ENCODE measurements around the gene MT1X. TPM values are rescaled to one million over a fixed set of nuclear protein-coding genes. Genes with fewer than 3 reads are reported as not detected.

Gene MT1X
- total RNA-seq, 1 donor from 2014 or later = 11.5 TPM

- H3K9me3 ChIP-seq (ENCODE audit: control insufficient read depth in 3 of 3, low read length in 3 of 3) = no peaks in the 10 kb centered on the region
- H3K4me3 ChIP-seq (ENCODE audit: low read length in 3 of 3) = no peak overlapping the region
- H3K9ac ChIP-seq (ENCODE audit: low read depth in 1 of 3, low read length in 3 of 3) = no peak overlapping the region
- H3K27me3 ChIP-seq (ENCODE audit: control insufficient read depth in 3 of 3, insufficient read depth in 3 of 3, low read length in 3 of 3) = peaks cover 16 to 49% (median 38%) of the 10 kb centered on the region in 3 donors
- H3K27ac ChIP-seq (ENCODE audit: low read depth, low read length) = no peak overlapping the region
- no peaks in the 10 kb centered on the region for H3K36me3 ChIP-seq (ENCODE audit: control insufficient read depth in 3 of 3, insufficient read depth in 3 of 3, low read length in 3 of 3)
- peaks cover 23 to 25% (median 24%) of the 10 kb centered on the region in 3 donors for H3K4me1 ChIP-seq (ENCODE audit: control insufficient read depth in 3 of 3, insufficient read depth in 3 of 3, low read length in 3 of 3)
Observed at GRCh38 chr16:56640076-56640475, 42.2 kb upstream of the MT1X start.

GRCh38 chr16:56641166-56641565 is 41.1 kb upstream of the MT1X start:
- no peaks in the 10 kb centered on the region for H3K36me3 ChIP-seq (ENCODE audit: control insufficient read depth in 3 of 3, insufficient read depth in 3 of 3, low read length in 3 of 3)
- peaks cover 23 to 25% (median 23%) of the 10 kb centered on the region in 3 donors for H3K4me1 ChIP-seq (ENCODE audit: control insufficient read depth in 3 of 3, insufficient read depth in 3 of 3, low read length in 3 of 3)
- H3K27ac ChIP-seq (ENCODE audit: low read depth, low read length) = no peak overlapping the region
- no peaks in the 10 kb centered on the region for H3K9me3 ChIP-seq (ENCODE audit: control insufficient read depth in 3 of 3, low read length in 3 of 3)
- H3K4me3 ChIP-seq (ENCODE audit: low read length in 3 of 3) = no peak overlapping the region
- peaks cover 13 to 43% (median 41%) of the 10 kb centered on the region in 3 donors for H3K27me3 ChIP-seq (ENCODE audit: control insufficient read depth in 3 of 3, insufficient read depth in 3 of 3, low read length in 3 of 3)
- no peak overlapping the region for H3K9ac ChIP-seq (ENCODE audit: low read depth in 1 of 3, low read length in 3 of 3)

- Histone ChIP-seq H3K4me1 (ENCODE audit: control insufficient read depth in 3 of 3, insufficient read depth in 3 of 3, low read length in 3 of 3) (peaks cover 16 to 21% (median 18%) of the 10 kb centered on the region in 3 donors), H3K9ac (ENCODE audit: low read depth in 1 of 3, low read length in 3 of 3) (peak overlapping the region in 1 of 3 donors; percentile 66), H3K9me3 (ENCODE audit: control insufficient read depth in 3 of 3, low read length in 3 of 3) (no peaks in the 10 kb centered on the region), H3K27ac (ENCODE audit: low read depth, low read length) (peak overlapping the region; percentile 32), H3K4me3 (ENCODE audit: low read length in 3 of 3) (peak overlapping the region; percentile 29 to 64 (median 33)), H3K27me3 (ENCODE audit: control insufficient read depth in 3 of 3, insufficient read depth in 3 of 3, low read length in 3 of 3) (peaks cover 11 to 42% (median 35%) of the 10 kb centered on the region in 3 donors), H3K36me3 (ENCODE audit: control insufficient read depth in 3 of 3, insufficient read depth in 3 of 3, low read length in 3 of 3) (no peaks in the 10 kb centered on the region)
Observed at GRCh38 chr16:56643080-56643778, 39.0 kb upstream of the MT1X start.

GRCh38 chr16:56643833-56644232 is 38.4 kb upstream of the MT1X start:
- no peaks in the 10 kb centered on the region for H3K36me3 ChIP-seq (ENCODE audit: control insufficient read depth in 3 of 3, insufficient read depth in 3 of 3, low read length in 3 of 3)
- no peak overlapping the region for H3K27ac ChIP-seq (ENCODE audit: low read depth, low read length)
- peak overlapping the region in 1 of 3 donors; percentile 66 for H3K9ac ChIP-seq (ENCODE audit: low read depth in 1 of 3, low read length in 3 of 3)
- peaks cover 10 to 17% (median 12%) of the 10 kb centered on the region in 3 donors for H3K4me1 ChIP-seq (ENCODE audit: control insufficient read depth in 3 of 3, insufficient read depth in 3 of 3, low read length in 3 of 3)
- H3K27me3 ChIP-seq (ENCODE audit: control insufficient read depth in 3 of 3, insufficient read depth in 3 of 3, low read length in 3 of 3) = peaks cover 17 to 43% (median 30%) of the 10 kb centered on the region in 3 donors
- peak overlapping the region in 2 of 3 donors; percentile 24 to 64 for H3K4me3 ChIP-seq (ENCODE audit: low read length in 3 of 3)
- H3K9me3 ChIP-seq (ENCODE audit: control insufficient read depth in 3 of 3, low read length in 3 of 3) = no peaks in the 10 kb centered on the region

- peaks cover 22 to 37% (median 23%) of the 10 kb centered on the region in 3 donors for H3K27me3 ChIP-seq (ENCODE audit: control insufficient read depth in 3 of 3, insufficient read depth in 3 of 3, low read length in 3 of 3)
- no peak overlapping the region for H3K27ac ChIP-seq (ENCODE audit: low read depth, low read length)
- H3K9me3 ChIP-seq (ENCODE audit: control insufficient read depth in 3 of 3, low read length in 3 of 3) = no peaks in the 10 kb centered on the region
- peaks cover 9 to 10% (median 9%) of the 10 kb centered on the region in 3 donors for H3K4me1 ChIP-seq (ENCODE audit: control insufficient read depth in 3 of 3, insufficient read depth in 3 of 3, low read length in 3 of 3)
- no peaks in the 10 kb centered on the region for H3K36me3 ChIP-seq (ENCODE audit: control insufficient read depth in 3 of 3, insufficient read depth in 3 of 3, low read length in 3 of 3)
- no peak overlapping the region for H3K4me3 ChIP-seq (ENCODE audit: low read length in 3 of 3)
- H3K9ac ChIP-seq (ENCODE audit: low read depth in 1 of 3, low read length in 3 of 3) = no peak overlapping the region
Observed at GRCh38 chr16:56645311-56645710, 37.0 kb upstream of the MT1X start.

GRCh38 chr16:56645838-56646237 is 36.4 kb upstream of the MT1X start:
- peaks cover 22 to 33% (median 23%) of the 10 kb centered on the region in 3 donors for H3K27me3 ChIP-seq (ENCODE audit: control insufficient read depth in 3 of 3, insufficient read depth in 3 of 3, low read length in 3 of 3)

GRCh38 chr16:56647641-56648431 is 34.4 kb upstream of the MT1X start:
- Histone ChIP-seq H3K36me3 (ENCODE audit: control insufficient read depth in 3 of 3, insufficient read depth in 3 of 3, low read length in 3 of 3) (no peaks in the 10 kb centered on the region), H3K27me3 (ENCODE audit: control insufficient read depth in 3 of 3, insufficient read depth in 3 of 3, low read length in 3 of 3) (peaks cover 18 to 33% (median 22%) of the 10 kb centered on the region in 3 donors)

More at GRCh38 chr16:56645838-56646237, 36.4 kb upstream of the MT1X start:
- no peak overlapping the region for H3K9ac ChIP-seq (ENCODE audit: low read depth in 1 of 3, low read length in 3 of 3)
- no peak overlapping the region for H3K27ac ChIP-seq (ENCODE audit: low read depth, low read length)
- no peak overlapping the region for H3K4me3 ChIP-seq (ENCODE audit: low read length in 3 of 3)
- no peaks in the 10 kb centered on the region for H3K9me3 ChIP-seq (ENCODE audit: control insufficient read depth in 3 of 3, low read length in 3 of 3)
- peaks cover 9 to 10% (median 9%) of the 10 kb centered on the region in 3 donors for H3K4me1 ChIP-seq (ENCODE audit: control insufficient read depth in 3 of 3, insufficient read depth in 3 of 3, low read length in 3 of 3)
- H3K36me3 ChIP-seq (ENCODE audit: control insufficient read depth in 3 of 3, insufficient read depth in 3 of 3, low read length in 3 of 3) = no peaks in the 10 kb centered on the region

GRCh38 chr16:56649271-56649670 is 33.0 kb upstream of the MT1X start:
- H3K9ac ChIP-seq (ENCODE audit: low read depth in 1 of 3, low read length in 3 of 3) = no peak overlapping the region
- peaks cover 10 to 24% (median 22%) of the 10 kb centered on the region in 3 donors for H3K27me3 ChIP-seq (ENCODE audit: control insufficient read depth in 3 of 3, insufficient read depth in 3 of 3, low read length in 3 of 3)
- H3K27ac ChIP-seq (ENCODE audit: low read depth, low read length) = no peak overlapping the region
- H3K4me3 ChIP-seq (ENCODE audit: low read length in 3 of 3) = no peak overlapping the region
- H3K9me3 ChIP-seq (ENCODE audit: control insufficient read depth in 3 of 3, low read length in 3 of 3) = no peaks in the 10 kb centered on the region
- no peaks in the 10 kb centered on the region for H3K36me3 ChIP-seq (ENCODE audit: control insufficient read depth in 3 of 3, insufficient read depth in 3 of 3, low read length in 3 of 3)
- no peaks in the 10 kb centered on the region for H3K4me1 ChIP-seq (ENCODE audit: control insufficient read depth in 3 of 3, insufficient read depth in 3 of 3, low read length in 3 of 3)

More at GRCh38 chr16:56647641-56648431, 34.4 kb upstream of the MT1X start:
- H3K9me3 ChIP-seq (ENCODE audit: control insufficient read depth in 3 of 3, low read length in 3 of 3) = no peaks in the 10 kb centered on the region
- no peak overlapping the region for H3K9ac ChIP-seq (ENCODE audit: low read depth in 1 of 3, low read length in 3 of 3)
- peaks cover 9 to 10% (median 9%) of the 10 kb centered on the region in 3 donors for H3K4me1 ChIP-seq (ENCODE audit: control insufficient read depth in 3 of 3, insufficient read depth in 3 of 3, low read length in 3 of 3)
- H3K4me3 ChIP-seq (ENCODE audit: low read length in 3 of 3) = no peak overlapping the region
- no peak overlapping the region for H3K27ac ChIP-seq (ENCODE audit: low read depth, low read length)

GRCh38 chr16:56649820-56650219 is 32.5 kb upstream of the MT1X start:
- H3K4me3 ChIP-seq (ENCODE audit: low read length in 3 of 3) = no peak overlapping the region
- H3K36me3 ChIP-seq (ENCODE audit: control insufficient read depth in 3 of 3, insufficient read depth in 3 of 3, low read length in 3 of 3) = no peaks in the 10 kb centered on the region
- H3K27ac ChIP-seq (ENCODE audit: low read depth, low read length) = no peak overlapping the region
- no peaks in the 10 kb centered on the region for H3K4me1 ChIP-seq (ENCODE audit: control insufficient read depth in 3 of 3, insufficient read depth in 3 of 3, low read length in 3 of 3)
- no peaks in the 10 kb centered on the region for H3K9me3 ChIP-seq (ENCODE audit: control insufficient read depth in 3 of 3, low read length in 3 of 3)
- no peak overlapping the region for H3K9ac ChIP-seq (ENCODE audit: low read depth in 1 of 3, low read length in 3 of 3)
- H3K27me3 ChIP-seq (ENCODE audit: control insufficient read depth in 3 of 3, insufficient read depth in 3 of 3, low read length in 3 of 3) = peaks cover 4 to 22% (median 19%) of the 10 kb centered on the region in 3 donors

- Histone ChIP-seq H3K9ac (ENCODE audit: low read depth in 1 of 3, low read length in 3 of 3) (no peak within 1 kb of the TSS), H3K27ac (ENCODE audit: low read depth, low read length) (no peak within 1 kb of the TSS), H3K36me3 (ENCODE audit: control insufficient read depth in 3 of 3, insufficient read depth in 3 of 3, low read length in 3 of 3) (no peaks in the 10 kb centered on the region), H3K4me3 (ENCODE audit: low read length in 3 of 3) (no peak within 1 kb of the TSS), H3K9me3 (ENCODE audit: control insufficient read depth in 3 of 3, low read length in 3 of 3) (no peaks in the 10 kb centered on the region), H3K27me3 (ENCODE audit: control insufficient read depth in 3 of 3, insufficient read depth in 3 of 3, low read length in 3 of 3) (peaks cover 0 to 19% (median 16%) of the 10 kb centered on the region in 3 donors), H3K4me1 (ENCODE audit: control insufficient read depth in 3 of 3, insufficient read depth in 3 of 3, low read length in 3 of 3) (no peaks in the 10 kb centered on the region)
Observed at GRCh38 chr16:56651586-56651985, 30.7 kb upstream of the MT1X start, which contains the start of gene MT1B. Gene MT1B, plus strand, starts transcription at chr16:56651886. Its CDS starts 68 bp downstream, at chr16:56651954.
